ENCODE results near the gene CHCHD3.

CHCHD3 gene

GRCh38 chr7:132997505-132997904, 84.4 kb downstream of the CHCHD3 start:
- Histone ChIP-seq H3K4me3 (ENCODE audit: low read length) (no peak overlapping the region), H3K27ac (ENCODE audit: low read length) (no peak overlapping the region), H3K9ac (ENCODE audit: low read length) (no peak overlapping the region), H3K27me3 (ENCODE audit: control insufficient read depth, insufficient read depth, low read length) (no peaks in the 10 kb centered on the region), H3K4me1 (ENCODE audit: control insufficient read depth, low read depth, low read length) (peaks cover 35% of the 10 kb centered on the region), H3K36me3 (ENCODE audit: control insufficient read depth, low read depth, low read length) (no peaks in the 10 kb centered on the region), H3K9me3 (ENCODE audit: control insufficient read depth, low read depth, low read length) (no peaks in the 10 kb centered on the region)

DNA sequence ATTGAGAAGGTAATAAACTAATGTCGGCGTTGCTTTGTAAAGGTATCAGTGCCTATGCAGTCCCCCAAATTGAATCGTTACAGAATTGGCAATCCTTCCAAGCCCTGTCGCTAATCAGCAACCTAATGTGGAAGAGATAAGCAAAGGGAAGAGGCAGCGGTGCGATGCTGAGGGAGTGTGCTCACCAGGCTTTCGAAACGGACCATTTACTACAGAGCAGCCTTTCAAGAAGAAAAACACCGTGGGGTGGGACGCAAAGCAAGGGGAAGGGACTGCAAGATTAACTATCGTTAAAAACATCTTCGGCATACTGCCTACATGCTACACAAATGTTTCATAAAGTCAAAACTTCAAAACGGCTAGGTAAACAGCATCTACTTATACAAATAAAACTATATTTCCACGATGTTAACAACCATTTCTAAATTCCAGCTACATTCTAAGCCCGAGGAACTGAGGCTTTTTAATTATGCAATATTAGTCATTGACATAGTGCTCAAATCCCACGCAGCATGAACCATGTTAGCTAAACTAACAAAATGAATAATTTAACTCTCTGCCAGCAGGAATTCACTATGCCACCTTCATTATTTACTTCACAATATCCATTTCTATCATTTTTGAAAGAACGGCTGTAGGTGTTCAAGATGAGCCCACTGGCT, 85.2 kb downstream of the CHCHD3 start:
- Histone ChIP-seq H3K4me1 (ENCODE audit: control insufficient read depth, low read depth, low read length) (peaks cover 41% of the 10 kb centered on the region), H3K36me3 (ENCODE audit: control insufficient read depth, low read depth, low read length) (no peaks in the 10 kb centered on the region), H3K4me3 (ENCODE audit: low read length) (no peak overlapping the region)

DNA sequence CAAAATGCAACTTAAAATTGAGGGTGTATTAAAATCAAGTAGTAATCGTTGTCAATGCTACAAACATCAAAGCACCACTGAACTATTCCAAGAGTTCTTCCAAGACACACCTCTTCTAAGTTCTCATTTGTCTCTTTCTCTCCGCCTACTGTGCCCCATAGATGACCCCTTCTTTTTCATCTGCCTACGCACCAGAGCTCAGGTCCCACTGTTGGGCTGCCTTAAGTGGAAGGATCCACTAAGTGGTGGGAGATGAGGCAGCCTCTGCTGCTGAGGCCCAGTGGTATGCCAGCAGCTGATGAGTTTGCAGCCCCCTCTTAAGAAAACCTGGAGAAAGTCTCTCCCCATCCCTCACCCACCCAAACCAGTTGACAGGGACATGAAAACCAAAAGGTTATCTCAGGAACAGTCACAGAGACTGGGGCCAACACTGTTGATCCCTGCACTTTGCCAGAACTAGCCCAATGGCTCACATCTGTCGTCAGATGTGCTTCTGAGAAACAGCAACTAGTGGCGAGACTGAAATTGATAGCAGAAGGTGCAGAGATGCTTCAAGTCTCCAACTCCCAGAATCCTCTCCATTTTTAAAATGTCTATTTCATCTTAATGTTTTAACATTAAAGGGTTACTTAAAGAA, 88.4 kb downstream of the CHCHD3 start:
- Histone ChIP-seq H3K9ac (ENCODE audit: low read length) (no peak overlapping the region), H3K4me3 (ENCODE audit: low read length) (no peak overlapping the region), H3K9me3 (ENCODE audit: control insufficient read depth, low read depth, low read length) (no peaks in the 10 kb centered on the region), H3K27ac (ENCODE audit: low read length) (no peak overlapping the region), H3K4me1 (ENCODE audit: control insufficient read depth, low read depth, low read length) (peaks cover 26% of the 10 kb centered on the region), H3K27me3 (ENCODE audit: control insufficient read depth, insufficient read depth, low read length) (no peaks in the 10 kb centered on the region), H3K36me3 (ENCODE audit: control insufficient read depth, low read depth, low read length) (no peaks in the 10 kb centered on the region)

More for the DNA sequence above, 85.2 kb downstream of the CHCHD3 start:
- no peaks in the 10 kb centered on the region for H3K9me3 ChIP-seq (ENCODE audit: control insufficient read depth, low read depth, low read length)
- H3K27me3 ChIP-seq (ENCODE audit: control insufficient read depth, insufficient read depth, low read length): no peaks in the 10 kb centered on the region
- H3K27ac ChIP-seq (ENCODE audit: low read length): no peak overlapping the region
- no peak overlapping the region for H3K9ac ChIP-seq (ENCODE audit: low read length)

GRCh38 chr7:132991615-132992587, 90.0 kb downstream of the CHCHD3 start:
- H3K9ac ChIP-seq (ENCODE audit: low read length): no peak overlapping the region
- H3K4me3 ChIP-seq (ENCODE audit: low read length): no peak overlapping the region
- peaks cover 23% of the 10 kb centered on the region for H3K4me1 ChIP-seq (ENCODE audit: control insufficient read depth, low read depth, low read length)
- no peaks in the 10 kb centered on the region for H3K36me3 ChIP-seq (ENCODE audit: control insufficient read depth, low read depth, low read length)
- peaks cover 4% of the 10 kb centered on the region for H3K9me3 ChIP-seq (ENCODE audit: control insufficient read depth, low read depth, low read length)
- H3K27ac ChIP-seq (ENCODE audit: low read length): no peak overlapping the region
- no peaks in the 10 kb centered on the region for H3K27me3 ChIP-seq (ENCODE audit: control insufficient read depth, insufficient read depth, low read length)

- Histone ChIP-seq H3K9me3 (ENCODE audit: control insufficient read depth, low read depth, low read length) (peaks cover 6% of the 10 kb centered on the region), H3K27ac (ENCODE audit: low read length) (no peak overlapping the region), H3K36me3 (ENCODE audit: control insufficient read depth, low read depth, low read length) (no peaks in the 10 kb centered on the region), H3K9ac (ENCODE audit: low read length) (no peak overlapping the region), H3K4me1 (ENCODE audit: control insufficient read depth, low read depth, low read length) (peaks cover 9% of the 10 kb centered on the region), H3K4me3 (ENCODE audit: low read length) (no peak overlapping the region), H3K27me3 (ENCODE audit: control insufficient read depth, insufficient read depth, low read length) (no peaks in the 10 kb centered on the region)
Measured at GRCh38 chr7:132988117-132988516, 93.8 kb downstream of the CHCHD3 start.

GRCh38 chr7:132980402-132980801, 101.5 kb downstream of the CHCHD3 start:
- Histone ChIP-seq H3K36me3 (ENCODE audit: control insufficient read depth, low read depth, low read length) (no peaks in the 10 kb centered on the region), H3K4me3 (ENCODE audit: low read length) (no peak overlapping the region), H3K27me3 (ENCODE audit: control insufficient read depth, insufficient read depth, low read length) (no peaks in the 10 kb centered on the region), H3K4me1 (ENCODE audit: control insufficient read depth, low read depth, low read length) (no peaks in the 10 kb centered on the region), H3K9me3 (ENCODE audit: control insufficient read depth, low read depth, low read length) (no peaks in the 10 kb centered on the region), H3K27ac (ENCODE audit: low read length) (no peak overlapping the region), H3K9ac (ENCODE audit: low read length) (no peak overlapping the region)

- Histone ChIP-seq H3K36me3 (ENCODE audit: control insufficient read depth, low read depth, low read length) (no peaks in the 10 kb centered on the region), H3K4me1 (ENCODE audit: control insufficient read depth, low read depth, low read length) (no peaks in the 10 kb centered on the region)
Measured at GRCh38 chr7:132979524-132979923, 102.4 kb downstream of the CHCHD3 start.

DNA sequence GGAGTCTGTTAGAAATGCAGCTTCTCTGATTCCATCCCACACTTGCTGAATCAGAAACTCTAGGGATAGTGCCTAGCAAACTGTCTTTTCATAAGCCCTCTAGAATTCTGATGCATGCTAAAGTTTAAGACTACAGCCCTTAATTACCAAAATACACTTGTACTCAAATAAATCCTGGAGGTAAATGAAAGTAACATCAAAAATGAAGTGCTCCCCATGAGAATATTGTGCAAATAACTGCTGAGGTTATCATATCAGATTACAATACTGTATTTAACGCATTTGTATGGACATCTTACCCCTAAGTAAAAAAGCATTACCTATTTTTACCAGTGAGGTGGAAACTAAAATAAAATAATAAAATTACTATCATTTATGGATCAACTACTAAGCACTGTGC, 104.7 kb downstream of the CHCHD3 start:
- Histone ChIP-seq H3K36me3 (ENCODE audit: control insufficient read depth, low read depth, low read length) (peaks cover 14% of the 10 kb centered on the region), H3K27ac (ENCODE audit: low read length) (no peak overlapping the region), H3K9ac (ENCODE audit: low read length) (no peak overlapping the region), H3K4me3 (ENCODE audit: low read length) (no peak overlapping the region), H3K27me3 (ENCODE audit: control insufficient read depth, insufficient read depth, low read length) (no peaks in the 10 kb centered on the region), H3K9me3 (ENCODE audit: control insufficient read depth, low read depth, low read length) (no peaks in the 10 kb centered on the region), H3K4me1 (ENCODE audit: control insufficient read depth, low read depth, low read length) (no peaks in the 10 kb centered on the region)

More at GRCh38 chr7:132979524-132979923, 102.4 kb downstream of the CHCHD3 start:
- H3K4me3 ChIP-seq (ENCODE audit: low read length): no peak overlapping the region
- no peaks in the 10 kb centered on the region for H3K27me3 ChIP-seq (ENCODE audit: control insufficient read depth, insufficient read depth, low read length)
- H3K9me3 ChIP-seq (ENCODE audit: control insufficient read depth, low read depth, low read length): no peaks in the 10 kb centered on the region
- no peak overlapping the region for H3K27ac ChIP-seq (ENCODE audit: low read length)
- H3K9ac ChIP-seq (ENCODE audit: low read length): no peak overlapping the region

- Histone ChIP-seq H3K36me3 (ENCODE audit: control insufficient read depth, low read depth, low read length) (peaks cover 14% of the 10 kb centered on the region), H3K4me3 (ENCODE audit: low read length) (no peak overlapping the region), H3K27ac (ENCODE audit: low read length) (no peak overlapping the region), H3K27me3 (ENCODE audit: control insufficient read depth, insufficient read depth, low read length) (no peaks in the 10 kb centered on the region), H3K9me3 (ENCODE audit: control insufficient read depth, low read depth, low read length) (no peaks in the 10 kb centered on the region), H3K9ac (ENCODE audit: low read length) (no peak overlapping the region), H3K4me1 (ENCODE audit: control insufficient read depth, low read depth, low read length) (peaks cover 4% of the 10 kb centered on the region)
Measured at GRCh38 chr7:132972745-132973144, 109.1 kb downstream of the CHCHD3 start.

DNA sequence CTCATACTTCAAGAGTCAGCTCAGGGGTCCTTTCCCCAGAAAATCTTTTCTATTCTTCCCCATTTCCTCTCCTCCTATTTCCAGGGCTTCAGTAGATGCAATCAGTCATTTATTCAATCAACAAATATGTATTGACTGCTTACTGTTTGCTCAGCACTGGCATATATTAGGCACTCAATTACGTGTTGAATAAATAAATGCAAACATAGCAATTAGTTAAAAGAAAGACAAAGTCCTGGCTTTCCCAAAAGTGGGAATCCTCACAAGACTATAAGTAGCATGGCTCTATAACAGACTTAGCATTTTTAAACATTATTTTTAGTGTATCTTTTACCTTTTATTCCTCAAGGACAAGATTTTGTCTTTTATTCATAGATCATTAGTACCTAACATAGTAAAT, 111.6 kb downstream of the CHCHD3 start:
- Histone ChIP-seq H3K27me3 (ENCODE audit: control insufficient read depth, insufficient read depth, low read length) (no peaks in the 10 kb centered on the region), H3K36me3 (ENCODE audit: control insufficient read depth, low read depth, low read length) (peaks cover 14% of the 10 kb centered on the region), H3K9ac (ENCODE audit: low read length) (no peak overlapping the region), H3K9me3 (ENCODE audit: control insufficient read depth, low read depth, low read length) (no peaks in the 10 kb centered on the region), H3K27ac (ENCODE audit: low read length) (no peak overlapping the region), H3K4me3 (ENCODE audit: low read length) (no peak overlapping the region), H3K4me1 (ENCODE audit: control insufficient read depth, low read depth, low read length) (peaks cover 5% of the 10 kb centered on the region)

DNA sequence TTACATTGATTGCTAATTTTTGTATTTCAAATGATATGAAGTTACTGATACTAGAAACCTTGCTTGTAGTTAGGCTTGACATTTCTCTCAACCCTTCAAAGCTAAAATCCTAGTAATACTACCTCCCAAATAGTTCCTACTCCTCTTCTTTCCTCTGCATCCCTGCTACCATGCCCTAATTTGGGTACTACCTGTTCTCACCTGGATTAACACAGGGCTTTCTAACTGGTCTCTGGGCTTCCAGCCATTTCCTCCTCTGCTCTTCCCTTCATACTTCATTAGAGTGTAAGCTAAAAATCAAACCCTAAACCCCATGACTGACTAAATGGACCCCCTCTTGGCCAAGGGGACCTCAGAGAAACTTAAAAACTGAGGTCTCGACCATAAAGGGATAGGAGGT, 112.4 kb downstream of the CHCHD3 start:
- Histone ChIP-seq H3K4me3 (ENCODE audit: low read length) (no peak overlapping the region), H3K9me3 (ENCODE audit: control insufficient read depth, low read depth, low read length) (no peaks in the 10 kb centered on the region), H3K4me1 (ENCODE audit: control insufficient read depth, low read depth, low read length) (peaks cover 5% of the 10 kb centered on the region), H3K9ac (ENCODE audit: low read length) (no peak overlapping the region), H3K36me3 (ENCODE audit: control insufficient read depth, low read depth, low read length) (peaks cover 14% of the 10 kb centered on the region), H3K27ac (ENCODE audit: low read length) (no peak overlapping the region), H3K27me3 (ENCODE audit: control insufficient read depth, insufficient read depth, low read length) (no peaks in the 10 kb centered on the region)

Measured in iPS-18a (cell line).